HG02678 (cell line): Measurements from ENCODE around the gene NCKAP5.

Source experiments
- ATAC-seq: cut with Tn5 transposase; IDR thresholded peaks from one replicate; pipeline ENCODE4 v1.9.1; 2021; ENCODE audit warnings: mild to moderate bottlenecking, moderate library complexity; ENCODE audit not compliant: unreplicated experiment

The NCKAP5 gene

DNA sequence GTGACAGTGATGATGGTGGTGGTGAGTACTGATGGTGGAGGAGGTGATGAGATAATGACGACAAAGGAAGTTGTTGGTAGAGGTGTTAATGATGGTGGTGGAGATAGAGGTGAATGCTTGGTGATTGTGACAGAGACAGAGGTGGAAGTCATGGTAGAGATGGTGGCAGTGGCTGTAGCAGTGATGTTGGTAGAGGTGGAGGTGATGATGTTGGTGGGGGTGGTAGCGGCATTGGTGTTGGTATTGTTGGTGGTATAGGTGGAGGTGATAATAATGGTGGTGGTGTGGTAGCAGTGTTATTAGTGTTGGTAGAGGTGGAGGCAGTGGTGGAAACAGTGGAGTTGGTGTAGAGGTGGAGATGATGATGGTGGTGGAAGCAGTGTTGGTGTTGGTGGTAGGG is 934.6 kb downstream of the NCKAP5 start:
- no peak for ATAC-seq

DNA sequence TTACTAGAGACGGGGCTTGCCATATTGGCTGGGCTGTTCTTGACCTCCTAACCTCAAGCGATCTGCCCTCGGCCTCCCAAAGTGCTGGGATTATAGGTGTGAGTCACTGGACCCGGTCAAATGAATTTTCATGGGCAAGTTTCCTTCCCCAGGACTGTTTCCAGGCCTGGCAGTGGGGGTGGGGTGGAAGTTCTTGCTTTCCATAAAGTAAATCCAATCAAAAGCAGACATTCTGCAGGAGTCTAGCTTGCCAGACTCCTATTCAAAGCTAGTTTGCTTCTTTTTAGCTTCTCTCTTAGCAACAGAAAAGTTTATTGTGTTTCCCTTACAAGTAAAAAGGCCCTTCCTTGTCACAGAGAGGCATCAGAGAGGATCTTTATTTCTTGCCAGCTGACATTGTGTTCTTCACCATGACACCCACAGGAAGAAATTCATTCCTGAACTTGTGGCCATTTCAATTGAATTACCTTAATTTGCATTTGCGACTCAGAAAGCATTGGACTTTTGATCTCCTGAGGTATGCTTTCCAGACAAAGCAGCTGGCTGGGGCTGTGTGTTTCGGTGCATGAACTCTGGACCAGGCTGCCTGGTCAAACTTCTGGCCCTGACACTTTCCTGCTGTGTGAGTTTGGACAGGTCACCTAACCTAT is 936.1 kb downstream of the NCKAP5 start:
- no peak for ATAC-seq

DNA sequence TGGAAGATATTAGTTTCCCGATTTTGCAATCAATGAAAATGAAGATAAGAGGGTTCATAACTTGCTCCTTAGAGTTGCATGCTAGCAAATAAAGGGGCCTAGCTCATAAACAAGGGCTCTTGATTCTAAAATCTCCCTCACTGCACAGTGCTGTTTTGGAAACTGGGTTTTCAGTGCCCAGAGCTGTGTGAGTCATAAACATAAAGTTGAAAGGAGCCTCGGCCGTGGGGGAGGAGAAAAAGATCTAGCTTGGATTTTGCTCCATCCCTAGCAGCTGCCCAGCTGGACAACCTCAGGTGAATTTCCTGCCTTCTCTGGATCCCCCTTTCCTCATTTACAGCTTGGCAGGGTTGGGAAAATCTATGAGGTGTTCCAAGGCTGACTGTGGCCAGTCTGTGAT is 940.7 kb downstream of the NCKAP5 start:
- no peak for ATAC-seq

DNA sequence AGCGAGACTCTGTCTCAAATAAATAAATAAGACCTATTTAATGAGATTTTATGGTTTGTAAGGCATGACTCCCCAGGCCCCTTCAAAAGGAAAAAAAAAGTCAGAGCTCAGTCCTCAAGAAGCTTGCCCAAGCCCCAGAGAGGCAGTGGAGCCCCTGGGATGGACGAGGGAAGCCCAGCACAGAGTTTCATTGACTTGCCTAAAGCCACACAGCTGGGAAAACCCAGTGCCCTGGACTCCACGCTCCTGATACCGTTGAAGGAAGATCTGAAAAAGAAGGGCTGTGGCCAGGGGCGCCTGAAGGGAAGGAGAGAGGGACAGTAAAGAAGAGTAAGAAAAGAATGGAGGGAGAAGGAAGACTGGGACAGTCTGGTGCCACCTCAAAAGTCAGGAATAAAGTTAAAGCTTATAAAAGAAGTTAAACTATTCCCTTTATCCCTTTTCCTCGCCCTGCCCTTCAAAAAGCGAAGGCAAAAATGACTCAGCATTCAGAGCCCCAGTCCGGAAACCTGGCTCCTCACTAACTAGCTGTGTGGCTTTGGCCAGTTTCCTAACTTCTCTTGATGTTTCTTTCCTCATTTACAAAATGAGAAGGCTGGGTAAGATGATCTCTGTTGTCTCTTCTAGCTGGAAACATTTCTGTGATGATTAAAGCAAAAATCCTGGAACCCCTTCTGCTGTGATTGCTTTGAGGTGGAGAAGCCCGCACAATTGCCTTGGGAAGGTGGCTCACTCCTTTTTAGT is 945.0 kb downstream of the NCKAP5 start:
- ATAC-seq = no peak
